GM10266 (cell line): ENCODE results near the gene CGNL1.

Experiments used
- DNase-seq: peaks from one replicate; pipeline ENCODE4 v3.0.0; 2012; ENCODE audit errors: extremely low spot score
- CTCF ChIP-seq: IDR thresholded peaks from 2 replicates; pipeline ENCODE4 v1.5.1; 2012; ENCODE audit warnings: mild to moderate bottlenecking, low read depth; ENCODE audit not compliant: control insufficient read depth, insufficient read depth; ENCODE audit errors: missing control alignments

The CGNL1 gene

GRCh38 chr15:57517030-57517671 is 140.8 kb downstream of the CGNL1 start:
- DNase-seq = no peak
- TF ChIP-seq CTCF = no peak

DNA sequence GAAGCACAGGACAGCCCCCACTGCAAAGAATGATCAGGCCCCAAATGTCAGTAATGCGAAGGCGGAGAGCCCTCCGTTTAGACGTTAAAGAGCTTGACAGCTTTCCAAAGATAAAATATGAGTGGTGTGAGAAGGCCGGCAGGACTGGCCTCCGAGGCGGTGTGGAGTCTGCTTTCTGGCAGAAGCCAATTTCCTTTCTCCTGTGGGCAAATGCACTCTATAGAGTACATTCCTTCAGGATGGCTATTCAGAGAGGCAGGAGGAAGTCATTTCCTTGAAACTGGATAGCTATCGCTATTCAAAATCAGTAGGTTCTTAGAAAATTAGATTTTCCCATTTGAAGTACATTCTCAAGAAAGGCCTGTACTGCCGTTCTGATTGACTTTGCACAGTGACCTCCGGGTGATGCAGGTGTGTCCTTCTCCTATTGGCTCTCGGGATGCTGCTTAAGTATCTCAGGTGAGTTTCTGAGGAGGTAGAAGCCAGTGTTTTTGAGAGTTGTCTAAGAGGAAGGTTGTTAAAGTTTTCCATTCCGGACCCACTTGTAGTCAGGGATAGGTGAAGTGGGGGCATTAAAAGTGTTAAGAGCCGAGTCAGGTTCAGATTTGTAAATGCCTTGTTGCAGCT is 142.6 kb downstream of the CGNL1 start:
- no peak for DNase-seq
- no peak for TF ChIP-seq CTCF

DNA sequence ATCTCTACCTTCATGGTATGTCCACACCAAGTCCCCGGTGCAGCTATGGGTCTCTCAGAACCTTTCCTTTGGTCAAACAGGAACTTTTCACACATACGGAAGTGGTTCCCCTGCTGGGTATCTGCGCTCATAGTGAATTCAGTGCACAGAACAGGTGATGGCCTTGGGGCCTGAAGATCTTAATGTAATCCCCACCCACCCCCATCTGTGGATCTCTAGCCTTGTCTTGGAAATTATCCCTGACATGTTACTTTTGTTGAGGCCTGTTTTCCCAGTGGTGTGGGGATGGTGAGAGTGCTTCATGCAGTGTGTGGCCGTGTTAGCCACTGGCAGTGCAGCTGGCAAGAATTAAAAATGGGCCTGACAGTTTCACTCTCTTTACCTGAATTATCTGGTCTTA is 143.5 kb downstream of the CGNL1 start:
- DNase-seq = no peak
- no peak for TF ChIP-seq CTCF

GRCh38 chr15:57521503-57521902 is 145.2 kb downstream of the CGNL1 start:
- TF ChIP-seq CTCF = no peak
- no peak for DNase-seq

- DNase-seq = no peak
Observed at GRCh38 chr15:57522148-57522547, 145.8 kb downstream of the CGNL1 start.

DNA sequence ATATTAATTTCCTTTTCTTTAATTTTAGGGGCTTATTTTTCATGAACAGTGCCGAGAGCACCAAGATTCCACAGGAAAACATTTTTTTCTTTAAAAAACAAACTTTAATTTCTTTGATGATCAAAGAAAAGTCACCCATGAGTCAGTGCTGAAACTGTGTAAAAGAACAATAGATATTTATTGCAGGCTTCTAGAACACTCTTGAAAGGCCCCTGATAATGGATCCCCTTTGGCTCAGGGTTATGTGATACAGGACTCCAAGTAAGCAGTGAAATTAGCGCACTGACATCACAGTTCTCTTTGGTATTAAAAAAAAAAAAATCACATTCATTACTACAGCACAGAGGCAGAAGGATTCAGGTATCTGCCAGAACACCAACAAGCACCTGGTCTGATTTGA is 149.3 kb downstream of the CGNL1 start:
- DNase-seq = no peak
- no peak for TF ChIP-seq CTCF

More at GRCh38 chr15:57522148-57522547, 145.8 kb downstream of the CGNL1 start:
- no peak for TF ChIP-seq CTCF

DNA sequence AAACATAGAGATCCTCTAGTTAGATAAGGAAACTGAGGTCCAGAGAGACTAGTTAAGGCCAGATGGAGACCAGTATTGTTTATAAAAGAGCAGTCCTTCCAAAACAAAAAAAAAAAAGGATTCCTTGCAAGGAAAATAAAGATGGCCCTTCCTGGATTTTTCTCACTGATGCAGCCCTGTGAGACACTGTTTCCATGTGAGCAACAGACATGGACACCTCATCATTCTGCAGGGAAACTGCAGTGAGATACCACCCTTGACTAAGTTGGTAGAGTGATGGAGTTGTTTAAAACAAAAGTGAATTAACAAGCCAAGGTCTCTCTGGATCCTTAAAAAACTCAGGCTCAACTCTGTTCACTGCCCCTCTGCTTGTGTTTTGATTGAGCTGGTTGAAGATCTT is 149.8 kb downstream of the CGNL1 start:
- TF ChIP-seq CTCF = no peak
- DNase-seq = no peak
